GM10266 (cell line): ENCODE results near the gene PLCD3.
"Not testable (repeated sequence)": the region's sequence is repeated elsewhere in the genome, so short reads cannot be mapped to it uniquely, and the experiment has no call there.

Experiments
- DNase-seq: peaks from one replicate; pipeline ENCODE4 v3.0.0; 2012; ENCODE audit errors: extremely low spot score
- CTCF ChIP-seq: IDR thresholded peaks from 2 replicates; pipeline ENCODE4 v1.5.1; 2012; ENCODE audit warnings: mild to moderate bottlenecking, low read depth; ENCODE audit not compliant: control insufficient read depth, insufficient read depth; ENCODE audit errors: missing control alignments

The PLCD3 gene

GRCh38 chr17:45127207-45127547 lies 5.1 kb downstream of the PLCD3 start:
- TF ChIP-seq CTCF: no peak
- no peak for DNase-seq

- no peak for DNase-seq
- TF ChIP-seq CTCF: no peak
Measured at GRCh38 chr17:45125509-45125908, 6.8 kb downstream of the PLCD3 start.

GRCh38 chr17:45124797-45125122 lies 7.6 kb downstream of the PLCD3 start:
- not testable (repeated sequence) for DNase-seq

GRCh38 chr17:45123930-45124796 lies 8.2 kb downstream of the PLCD3 start:
- no peak for TF ChIP-seq CTCF
- no peak for DNase-seq

GRCh38 chr17:45123076-45123770 lies 9.1 kb downstream of the PLCD3 start:
- TF ChIP-seq CTCF: no peak
- no peak for DNase-seq

GRCh38 chr17:45121055-45121454 lies 11.3 kb downstream of the PLCD3 start:
- no peak for TF ChIP-seq CTCF
- no peak for DNase-seq

GRCh38 chr17:45120558-45120957 lies 11.8 kb downstream of the PLCD3 start:
- TF ChIP-seq CTCF: no peak
- DNase-seq: no peak
